Parathyroid adenoma (tissue), 2 donors: ENCODE results near the gene PIR.

Source experiments
- H2AFZ ChIP-seq: fragments of 300-600 bp; sonication (generic); one replicate; pipeline ENCODE4 v1.7.0; 2017; ENCODE audit warnings: antibody characterized with exemption, mild to moderate bottlenecking
- H3K27ac ChIP-seq: fragments of 300-600 bp; sonication (generic); one replicate; pipeline ENCODE4 v1.7.0; 2017
- H3K27me3 ChIP-seq: fragments of 300-600 bp; sonication (generic); one replicate; pipeline ENCODE4 v1.7.0; 2017; ENCODE audit warnings: low read length; ENCODE audit not compliant: control insufficient read depth, insufficient read depth
- H3K36me3 ChIP-seq: fragments of 300-600 bp; sonication (generic); one replicate; pipeline ENCODE4 v1.7.0; 2017; ENCODE audit warnings: low read length; ENCODE audit not compliant: control insufficient read depth, insufficient read depth
- H3K4me1 ChIP-seq: fragments of 300-600 bp; sonication (generic); one replicate; pipeline ENCODE4 v1.7.0; 2017; ENCODE audit warnings: control low read depth
- H3K4me2 ChIP-seq: fragments of 300-600 bp; sonication (generic); one replicate; pipeline ENCODE4 v1.7.0; 2017; ENCODE audit warnings: low read length
- H3K4me3 ChIP-seq: fragments of 300-600 bp; sonication (generic); one replicate; pipeline ENCODE4 v1.7.0; 2017; ENCODE audit warnings: low read depth, low read length
- H3K79me2 ChIP-seq: fragments of 300-600 bp; sonication (generic); one replicate; pipeline ENCODE4 v1.7.0; 2017; ENCODE audit warnings: control low read depth
- H3K9ac ChIP-seq: fragments of 300-600 bp; sonication (generic); one replicate; pipeline ENCODE4 v1.7.0; 2017; ENCODE audit warnings: mild to moderate bottlenecking
- H3K9me3 ChIP-seq: fragments of 300-600 bp; sonication (generic); one replicate; pipeline ENCODE4 v1.7.0; 2017; ENCODE audit warnings: low read length; ENCODE audit not compliant: control insufficient read depth
- TF ChIP-seq, protein P1 (sequence below): fragments of 300-600 bp; sonication (generic); IDR thresholded peaks from one replicate; pipeline ENCODE4 v1.7.0; 2017; ENCODE audit warnings: antibody characterized with exemption, mild to moderate bottlenecking
- donor health status: primary hyperparathyroidism.

Gene PIR

DNA sequence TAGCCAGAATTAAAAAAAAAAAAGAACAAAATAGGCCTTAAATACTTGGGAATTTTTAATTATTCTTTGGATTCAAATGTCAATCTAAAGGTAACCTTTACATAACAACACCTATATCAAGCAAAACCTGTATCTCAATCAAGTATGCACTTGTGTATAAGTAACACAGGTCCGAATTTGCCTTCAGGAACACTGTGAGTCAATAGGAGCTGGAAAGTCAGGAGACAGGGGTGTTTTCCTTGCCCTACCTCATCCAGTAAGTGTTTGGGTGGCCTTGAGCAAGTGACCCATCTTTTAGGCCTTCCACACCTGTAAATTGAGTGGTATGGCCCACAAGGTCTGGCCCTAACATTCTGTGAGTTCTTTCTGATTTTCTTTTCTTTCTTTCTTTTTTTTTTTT, 68.1 kb downstream of the PIR start:
- H2AFZ ChIP-seq = no peak overlapping the region
- H3K79me2 ChIP-seq = no peaks in the 10 kb centered on the region
- TF ChIP-seq, protein P1, sequence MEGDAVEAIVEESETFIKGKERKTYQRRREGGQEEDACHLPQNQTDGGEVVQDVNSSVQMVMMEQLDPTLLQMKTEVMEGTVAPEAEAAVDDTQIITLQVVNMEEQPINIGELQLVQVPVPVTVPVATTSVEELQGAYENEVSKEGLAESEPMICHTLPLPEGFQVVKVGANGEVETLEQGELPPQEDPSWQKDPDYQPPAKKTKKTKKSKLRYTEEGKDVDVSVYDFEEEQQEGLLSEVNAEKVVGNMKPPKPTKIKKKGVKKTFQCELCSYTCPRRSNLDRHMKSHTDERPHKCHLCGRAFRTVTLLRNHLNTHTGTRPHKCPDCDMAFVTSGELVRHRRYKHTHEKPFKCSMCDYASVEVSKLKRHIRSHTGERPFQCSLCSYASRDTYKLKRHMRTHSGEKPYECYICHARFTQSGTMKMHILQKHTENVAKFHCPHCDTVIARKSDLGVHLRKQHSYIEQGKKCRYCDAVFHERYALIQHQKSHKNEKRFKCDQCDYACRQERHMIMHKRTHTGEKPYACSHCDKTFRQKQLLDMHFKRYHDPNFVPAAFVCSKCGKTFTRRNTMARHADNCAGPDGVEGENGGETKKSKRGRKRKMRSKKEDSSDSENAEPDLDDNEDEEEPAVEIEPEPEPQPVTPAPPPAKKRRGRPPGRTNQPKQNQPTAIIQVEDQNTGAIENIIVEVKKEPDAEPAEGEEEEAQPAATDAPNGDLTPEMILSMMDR = no peak
- H3K36me3 ChIP-seq = no peaks in the 10 kb centered on the region
- H3K9ac ChIP-seq = no peak overlapping the region
- no peak overlapping the region for H3K4me2 ChIP-seq
- no peak overlapping the region for H3K27ac ChIP-seq
- no peak overlapping the region for H3K4me3 ChIP-seq
- H3K9me3 ChIP-seq = no peaks in the 10 kb centered on the region
- no peaks in the 10 kb centered on the region for H3K27me3 ChIP-seq
- no peaks in the 10 kb centered on the region for H3K4me1 ChIP-seq

GRCh38 chrX:15418707-15419181, 74.4 kb downstream of the PIR start:
- H3K4me2 ChIP-seq = no peak overlapping the region
- TF ChIP-seq, protein P1 = no peak
- no peaks in the 10 kb centered on the region for H3K9me3 ChIP-seq

DNA sequence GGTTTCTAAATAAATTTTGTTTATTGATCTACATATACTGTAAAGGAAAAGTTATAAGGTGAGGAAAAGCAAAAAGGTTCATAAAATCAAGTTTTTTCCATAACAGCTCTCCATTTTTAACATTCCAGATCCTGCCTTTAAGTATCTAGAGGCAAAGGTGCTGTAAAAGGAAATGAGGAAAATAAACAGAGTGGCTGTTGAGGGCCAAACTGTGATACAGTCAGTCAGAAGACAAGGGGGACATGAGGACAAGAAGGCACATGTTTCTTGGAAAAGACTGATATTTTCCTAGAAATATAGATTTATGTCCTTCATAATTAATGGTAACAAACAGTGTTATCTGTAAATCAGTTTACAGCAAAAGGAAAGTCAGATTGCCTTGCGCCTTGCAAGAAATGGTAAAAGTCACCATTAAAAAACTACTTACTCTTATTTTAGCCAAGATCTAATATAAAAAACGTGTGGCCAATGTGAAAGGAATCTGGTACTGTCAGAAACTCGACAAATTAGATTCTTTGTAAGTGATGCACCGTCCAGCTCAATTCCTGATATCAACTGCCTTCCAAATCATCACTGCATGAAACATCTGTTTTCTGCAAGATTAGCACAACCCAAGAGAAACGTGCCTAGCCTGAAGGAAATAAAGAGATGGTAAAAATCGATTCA, 75.0 kb downstream of the PIR start:
- Histone ChIP-seq H3K79me2 (no peaks in the 10 kb centered on the region), H3K4me2 (no peak overlapping the region), H3K9me3 (no peaks in the 10 kb centered on the region), H3K27ac (no peak overlapping the region), H2AFZ (no peak overlapping the region), H3K27me3 (no peaks in the 10 kb centered on the region), H3K4me3 (no peak overlapping the region), H3K36me3 (no peaks in the 10 kb centered on the region), H3K9ac (no peak overlapping the region), H3K4me1 (no peaks in the 10 kb centered on the region)
- TF ChIP-seq, protein P1 = no peak

More at GRCh38 chrX:15418707-15419181, 74.4 kb downstream of the PIR start:
- Histone ChIP-seq H3K27me3 (no peaks in the 10 kb centered on the region), H3K27ac (no peak overlapping the region), H3K36me3 (no peaks in the 10 kb centered on the region), H3K4me1 (no peaks in the 10 kb centered on the region), H2AFZ (no peak overlapping the region), H3K4me3 (no peak overlapping the region), H3K9ac (no peak overlapping the region), H3K79me2 (no peaks in the 10 kb centered on the region)

DNA sequence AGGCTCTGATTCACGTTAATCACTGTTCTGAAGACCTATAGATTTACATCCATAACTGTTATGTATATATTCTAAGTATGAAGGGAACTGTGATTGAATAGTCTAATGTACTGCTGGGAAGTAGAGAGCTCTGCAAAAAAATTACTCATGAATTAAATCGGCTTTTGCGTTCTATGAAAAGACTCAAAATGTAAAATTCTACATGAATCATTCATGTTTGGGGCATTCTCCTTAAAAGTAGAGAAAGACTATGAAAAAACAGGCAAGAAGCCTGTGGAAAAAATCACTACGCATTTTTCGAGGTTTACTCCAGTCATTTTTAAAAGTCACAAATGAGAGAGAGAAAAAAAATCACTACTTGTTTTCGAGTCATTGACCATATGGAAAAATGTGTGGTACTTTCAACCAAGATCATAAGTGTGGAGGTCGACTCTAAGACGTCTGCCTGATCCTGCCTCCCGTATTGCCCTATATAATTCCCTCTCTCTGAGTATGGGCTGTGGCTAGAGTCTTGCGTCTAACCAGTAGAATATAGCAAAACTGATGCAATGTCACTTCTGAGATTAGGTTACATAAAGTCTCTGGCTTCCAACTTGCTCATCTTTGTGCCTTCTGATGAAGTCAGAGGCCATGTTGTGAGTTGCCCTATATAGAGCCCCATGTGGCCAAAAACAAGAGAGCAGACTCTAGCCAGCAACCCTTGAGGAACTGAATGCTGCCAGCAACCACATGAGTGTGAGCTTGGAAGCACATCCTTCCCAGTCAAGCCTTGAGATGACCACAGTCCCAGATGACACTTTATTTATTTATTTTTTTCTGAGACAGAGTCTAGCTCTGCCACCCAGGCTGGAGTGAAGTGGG, 76.8 kb downstream of the PIR start:
- Histone ChIP-seq H3K27ac (no peak overlapping the region), H3K79me2 (no peaks in the 10 kb centered on the region), H3K4me1 (no peaks in the 10 kb centered on the region), H3K36me3 (no peaks in the 10 kb centered on the region), H3K9me3 (no peaks in the 10 kb centered on the region), H3K9ac (no peak overlapping the region), H3K27me3 (no peaks in the 10 kb centered on the region), H2AFZ (no peak overlapping the region), H3K4me3 (no peak overlapping the region), H3K4me2 (no peak overlapping the region)
- TF ChIP-seq, protein P1 = no peak
